Nephron progenitor cell (in vitro differentiated cells): Measurements from ENCODE around the gene GBP5.
A peak's percentile ranks its signal among the peaks of the same experiment; 100 is the strongest.

Source experiments
- DNase-seq: peaks from one replicate; pipeline ENCODE4 v3.0.0; 2021
- H3K27ac Mint-ChIP-seq: 2 replicates; pipeline ENCODE4 v1.8.0; 2021; ENCODE audit warnings: mild to moderate bottlenecking, moderate library complexity, mixed read lengths
- H3K27me3 Mint-ChIP-seq: 2 replicates; pipeline ENCODE4 v1.8.0; 2021; ENCODE audit warnings: mild to moderate bottlenecking, low read depth, mixed read lengths; ENCODE audit not compliant: poor library complexity
- H3K36me3 Mint-ChIP-seq: 2 replicates; pipeline ENCODE4 v1.8.0; 2021; ENCODE audit warnings: low read depth, mixed read lengths
- H3K4me1 Mint-ChIP-seq: 2 replicates; pipeline ENCODE4 v1.8.0; 2021; ENCODE audit warnings: mixed read lengths
- H3K4me3 Mint-ChIP-seq: 2 replicates; pipeline ENCODE4 v1.8.0; 2021; ENCODE audit warnings: mild to moderate bottlenecking, moderate library complexity, mixed read lengths
- H3K9me3 Mint-ChIP-seq: 2 replicates; pipeline ENCODE4 v1.8.0; 2021; ENCODE audit warnings: mild to moderate bottlenecking, moderate library complexity, mixed read lengths
- CTCF ChIP-seq: fragments of 200-600 bp; sonication (generic); IDR thresholded peaks from 2 replicates; pipeline ENCODE4 v1.5.0; 2021; ENCODE audit warnings: antibody characterized with exemption

The GBP5 gene

DNA sequence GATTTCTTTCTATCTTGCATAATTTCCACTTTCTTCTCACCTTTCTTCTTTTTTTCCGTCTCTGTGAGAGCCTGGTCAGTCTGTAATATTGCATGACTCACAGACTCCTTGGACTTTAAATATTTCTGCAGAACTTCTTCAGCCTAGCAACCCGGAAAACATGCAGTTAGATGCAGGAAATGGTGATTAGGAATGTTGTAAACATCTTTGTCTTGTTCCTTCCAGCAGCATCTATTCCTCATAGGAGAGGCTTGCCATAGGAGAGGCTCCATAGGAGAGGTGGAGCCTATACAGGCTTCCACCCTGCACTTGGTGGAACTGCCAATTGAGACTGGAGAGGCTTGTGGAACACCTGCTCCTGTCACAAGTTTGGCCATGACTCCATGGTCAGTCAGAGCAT, 10.0 kb downstream of the GBP5 start:
- H3K4me3 Mint-ChIP-seq = no peak overlapping the region
- no peaks in the 10 kb centered on the region for H3K36me3 Mint-ChIP-seq
- peaks cover 14% of the 10 kb centered on the region for H3K4me1 Mint-ChIP-seq
- TF ChIP-seq CTCF = no peak
- no peak for DNase-seq
- no peaks in the 10 kb centered on the region for H3K27me3 Mint-ChIP-seq
- no peaks in the 10 kb centered on the region for H3K9me3 Mint-ChIP-seq
- H3K27ac Mint-ChIP-seq = no peak overlapping the region

- H3K36me3 Mint-ChIP-seq = no peaks in the 10 kb centered on the region
These were observed 10.6 kb downstream of the GBP5 start for GRCh38 chr1:89261926-89262515.

GRCh38 chr1:89260566-89261255, 11.9 kb downstream of the GBP5 start:
- no peak for TF ChIP-seq CTCF
- H3K27me3 Mint-ChIP-seq = no peaks in the 10 kb centered on the region
- no peak overlapping the region for H3K4me3 Mint-ChIP-seq
- no peaks in the 10 kb centered on the region for H3K9me3 Mint-ChIP-seq
- peak overlapping the region; percentile 18 for H3K27ac Mint-ChIP-seq
- DNase-seq = no peak
- H3K4me1 Mint-ChIP-seq = peaks cover 14% of the 10 kb centered on the region
- H3K36me3 Mint-ChIP-seq = no peaks in the 10 kb centered on the region

More at GRCh38 chr1:89261926-89262515, 10.6 kb downstream of the GBP5 start:
- H3K27ac Mint-ChIP-seq = no peak overlapping the region
- H3K27me3 Mint-ChIP-seq = no peaks in the 10 kb centered on the region
- H3K4me3 Mint-ChIP-seq = no peak overlapping the region
- no peak for DNase-seq
- no peak for TF ChIP-seq CTCF
- H3K4me1 Mint-ChIP-seq = peaks cover 14% of the 10 kb centered on the region
- no peaks in the 10 kb centered on the region for H3K9me3 Mint-ChIP-seq

GRCh38 chr1:89260042-89260441, 12.6 kb downstream of the GBP5 start:
- no peaks in the 10 kb centered on the region for H3K27me3 Mint-ChIP-seq
- H3K4me1 Mint-ChIP-seq = peaks cover 14% of the 10 kb centered on the region
- no peak overlapping the region for H3K4me3 Mint-ChIP-seq
- no peaks in the 10 kb centered on the region for H3K36me3 Mint-ChIP-seq
- TF ChIP-seq CTCF = no peak
- no peak for DNase-seq
- no peaks in the 10 kb centered on the region for H3K9me3 Mint-ChIP-seq
- no peak overlapping the region for H3K27ac Mint-ChIP-seq

DNA sequence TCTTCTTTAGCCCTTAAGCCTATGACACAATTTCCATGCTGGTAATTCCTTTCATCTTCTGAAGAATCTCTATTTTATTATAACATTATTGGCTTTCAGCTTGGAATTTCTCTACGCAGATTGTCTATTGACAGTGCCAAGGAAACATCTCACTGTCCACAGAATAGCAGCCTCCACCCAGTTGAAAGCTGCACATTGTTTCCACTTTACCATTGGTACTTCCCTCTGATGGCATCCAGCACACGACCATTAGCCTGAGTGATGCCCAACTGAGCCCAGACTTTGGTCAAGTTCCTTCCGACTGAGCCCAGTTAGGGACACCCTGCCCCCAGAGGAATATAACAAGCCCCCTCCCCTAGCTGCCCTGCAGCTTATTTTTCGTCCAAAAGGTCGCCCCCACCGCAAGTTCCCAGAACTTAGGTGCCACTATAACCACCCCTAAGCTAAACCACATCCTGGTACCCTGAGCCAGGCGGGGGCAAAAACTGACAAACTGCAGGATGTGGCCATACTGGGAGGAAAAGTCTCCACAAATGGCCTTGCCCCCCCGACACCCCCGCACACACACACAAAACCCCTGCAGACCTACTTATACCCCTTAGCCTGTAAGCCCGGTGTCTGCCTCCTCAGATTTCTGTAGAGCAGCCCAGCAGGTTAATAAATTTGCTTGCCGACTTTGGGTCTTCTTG, 13.2 kb downstream of the GBP5 start:
- Mint-ChIP-seq H3K36me3 (no peaks in the 10 kb centered on the region), H3K4me3 (no peak overlapping the region), H3K9me3 (no peaks in the 10 kb centered on the region), H3K4me1 (peaks cover 14% of the 10 kb centered on the region), H3K27ac (no peak overlapping the region), H3K27me3 (no peaks in the 10 kb centered on the region)
- no peak for TF ChIP-seq CTCF
- no peak for DNase-seq
